Smooth muscle cell (in vitro differentiated cells): ENCODE data around the gene PEDS1. TPM values are rescaled to one million over a fixed set of nuclear protein-coding genes. Genes with fewer than 3 reads are reported as not detected.

ENCODE experiments used
- DNase-seq: peaks from one replicate; lab custom pipeline; 2025; ENCODE audit not compliant: unreplicated experiment; lab: John Stamatoyannopoulos, UW
- H2AFZ ChIP-seq: fragments of 200-600 bp; sonication (generic); 2 replicates; pipeline ENCODE4 v1.6.0; 2016; ENCODE audit warnings: antibody characterized with exemption, low read depth, mild to moderate bottlenecking
- H3F3A ChIP-seq: fragments of 200-600 bp; sonication (generic); 2 replicates; pipeline ENCODE4 v1.6.0; 2017; ENCODE audit warnings: antibody characterized with exemption, low read depth
- H3K27ac ChIP-seq: fragments of 200-600 bp; sonication (generic); 2 replicates; pipeline ENCODE4 v1.5.1; 2016; ENCODE audit warnings: low read depth, mild to moderate bottlenecking
- H3K27me3 ChIP-seq: fragments of 200-600 bp; sonication (generic); 2 replicates; pipeline ENCODE4 v1.6.1; 2016; ENCODE audit warnings: low read depth, mild to moderate bottlenecking
- H3K36me3 ChIP-seq: fragments of 200-600 bp; sonication (generic); 2 replicates; pipeline ENCODE4 v1.5.1; 2016; ENCODE audit warnings: low read depth
- H3K4me1 ChIP-seq: fragments of 200-600 bp; sonication (generic); 2 replicates; pipeline ENCODE4 v1.5.1; 2016; ENCODE audit warnings: low read depth
- H3K4me2 ChIP-seq: fragments of 200-600 bp; sonication (generic); 2 replicates; pipeline ENCODE4 v1.6.0; 2016; ENCODE audit warnings: mild to moderate bottlenecking
- H3K4me3 ChIP-seq: fragments of 200-600 bp; sonication (generic); 2 replicates; pipeline ENCODE4 v1.5.1; 2016; ENCODE audit warnings: mild to moderate bottlenecking
- H3K79me2 ChIP-seq: fragments of 200-600 bp; sonication (generic); 2 replicates; pipeline ENCODE4 v1.6.0; 2016; ENCODE audit warnings: low read depth, mild to moderate bottlenecking
- H3K9ac ChIP-seq: fragments of 200-600 bp; sonication (generic); 2 replicates; pipeline ENCODE4 v1.6.0; 2016; ENCODE audit warnings: low read depth
- H3K9me3 ChIP-seq: fragments of 200-600 bp; sonication (generic); replicated peaks from 2 replicates; pipeline ENCODE4 v1.5.1; 2016; ENCODE audit warnings: low read depth
- H4K20me1 ChIP-seq: fragments of 200-600 bp; sonication (generic); 2 replicates; pipeline ENCODE4 v1.6.0; 2016; ENCODE audit warnings: low read depth
- CTCF ChIP-seq: fragments of 200-600 bp; sonication (generic); IDR thresholded peaks from 2 replicates; pipeline ENCODE4 v1.5.1; 2017; ENCODE audit warnings: borderline replicate concordance, mild to moderate bottlenecking, antibody characterized with exemption; ENCODE audit not compliant: insufficient read depth, poor library complexity, severe bottlenecking
- WGBS: methylation state at CpG from one replicate; pipeline ENCODE4 v1.1.7; 2016; ENCODE audit warnings: low lambda C conversion rate; 5-methylcytosine and 5-hydroxymethylcytosine counted together
- polyA plus RNA-seq: library from polyadenylated mRNA; unstranded; fragments of >200 nt; fragmentation: Nextera tagmentation; extraction: Ambion mirVana; gene quantifications from 2 replicates; pipeline ENCODE4 v1.2.1, GENCODE V29; 2016
- total RNA-seq: library from RNA; depleted of rRNA; stranded (reverse); fragments of >200 nt; gene quantifications from 2 replicates; pipeline ENCODE4 v1.2.3, GENCODE V29; 2014

PEDS1 gene
- total and polyA plus RNA-seq, 2 experiments from 2014 or later, result 45.8 to 47.4 TPM

GRCh38 chr20:50191065-50191543, 37.6 kb upstream of the PEDS1 start:
- DNase-seq, result no peak
- H3K27ac ChIP-seq, result peak overlapping the region; percentile 100
- peaks cover 31% of the 10 kb centered on the region for H3K79me2 ChIP-seq
- peak overlapping the region; percentile 95 for H3K4me3 ChIP-seq
- H2AFZ ChIP-seq, result no peak overlapping the region
- H4K20me1 ChIP-seq, result peaks cover 42% of the 10 kb centered on the region
- no peaks in the 10 kb centered on the region for H3K36me3 ChIP-seq
- WGBS, result 0% methylated on average over 3 of the region's 69 CpGs
- no peaks in the 10 kb centered on the region for H3K27me3 ChIP-seq
- no peaks in the 10 kb centered on the region for H3K9me3 ChIP-seq
- H3K9ac ChIP-seq, result peak overlapping the region; percentile 99
- TF ChIP-seq CTCF, result no peak
- peaks cover 24% of the 10 kb centered on the region for H3K4me1 ChIP-seq
- H3F3A ChIP-seq, result peaks cover 22% of the 10 kb centered on the region
- H3K4me2 ChIP-seq, result peak overlapping the region; percentile 98

- no peaks in the 10 kb centered on the region for H3K9me3 ChIP-seq
- peak within 1 kb of the TSS; percentile 99 for H3K9ac ChIP-seq
- peak within 1 kb of the TSS; percentile 100 for H3K27ac ChIP-seq
- DNase-seq, result peak; percentile 96
- H2AFZ ChIP-seq, result peak within 1 kb of the TSS; percentile 35
- H4K20me1 ChIP-seq, result peaks cover 38% of the 10 kb centered on the region
- no peaks in the 10 kb centered on the region for H3K36me3 ChIP-seq
- 2% methylated on average over 42 of the region's 89 CpGs for WGBS
- peaks cover 24% of the 10 kb centered on the region for H3K4me1 ChIP-seq
- peak within 1 kb of the TSS; percentile 98 for H3K4me2 ChIP-seq
- peaks cover 18% of the 10 kb centered on the region for H3F3A ChIP-seq
- H3K4me3 ChIP-seq, result peak within 1 kb of the TSS; percentile 95
- H3K79me2 ChIP-seq, result peaks cover 31% of the 10 kb centered on the region
- H3K27me3 ChIP-seq, result no peaks in the 10 kb centered on the region
- TF ChIP-seq CTCF, result peak; percentile 84
These were observed 36.9 kb upstream of the PEDS1 start, which contains the start of gene CEBPB for GRCh38 chr20:50190251-50191064. Gene CEBPB, plus strand, starts transcription at chr20:50190830. Its CDS starts 204 bp downstream, at chr20:50191034.

- peak overlapping the region; percentile 35 for H2AFZ ChIP-seq
- H3K4me3 ChIP-seq, result peak overlapping the region; percentile 95
- peak overlapping the region; percentile 98 for H3K4me2 ChIP-seq
- H3K27ac ChIP-seq, result peak overlapping the region; percentile 100
- peak overlapping the region; percentile 85 for H3K9ac ChIP-seq
- peaks cover 18% of the 10 kb centered on the region for H3F3A ChIP-seq
- TF ChIP-seq CTCF, result no peak
- 54% methylated on average over 19 of the region's 29 CpGs for WGBS
- H3K27me3 ChIP-seq, result no peaks in the 10 kb centered on the region
- H3K79me2 ChIP-seq, result peaks cover 31% of the 10 kb centered on the region
- DNase-seq, result no peak
- peaks cover 24% of the 10 kb centered on the region for H3K4me1 ChIP-seq
- peaks cover 31% of the 10 kb centered on the region for H4K20me1 ChIP-seq
- H3K9me3 ChIP-seq, result no peaks in the 10 kb centered on the region
- H3K36me3 ChIP-seq, result no peaks in the 10 kb centered on the region
These were observed 36.2 kb upstream of the PEDS1 start for GRCh38 chr20:50189681-50190250.
